ENCODE measurements around the gene VAMP5.

VAMP5 gene

DNA sequence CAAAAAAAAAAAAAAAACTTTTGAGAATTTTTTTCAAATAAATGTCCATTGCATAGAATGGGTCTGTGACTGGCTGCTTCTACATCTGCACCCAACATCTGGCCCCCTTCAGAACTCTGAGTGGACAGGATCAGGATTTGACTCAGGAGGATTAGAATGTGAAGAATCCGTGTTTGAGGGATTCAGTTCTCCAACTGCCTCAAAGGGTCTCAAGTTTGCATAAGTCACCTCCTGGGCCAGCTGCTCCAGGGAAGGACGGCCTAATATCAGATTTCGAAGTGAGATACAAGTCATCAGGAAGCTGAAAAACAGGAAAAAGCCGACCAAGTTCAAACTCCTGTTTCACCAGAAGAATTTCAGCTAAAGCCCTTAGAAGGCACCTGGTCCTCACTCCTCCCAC lies 34.4 kb upstream of the VAMP5 start:
- Histone ChIP-seq H3K36me3 (ENCODE audit: control insufficient read depth, insufficient read depth, low read length) (peaks cover 20% of the 10 kb centered on the region), H3K4me3 (replicated peaks; ENCODE audit: low read depth, low read length) (no peak overlapping the region), H3K27me3 (replicated peaks; ENCODE audit: control insufficient read depth, insufficient read depth, low read length) (no peaks in the 10 kb centered on the region)
- DNase-seq (ENCODE audit: extremely low read depth, insufficient read length) = no peak
- TF ChIP-seq, protein P1, sequence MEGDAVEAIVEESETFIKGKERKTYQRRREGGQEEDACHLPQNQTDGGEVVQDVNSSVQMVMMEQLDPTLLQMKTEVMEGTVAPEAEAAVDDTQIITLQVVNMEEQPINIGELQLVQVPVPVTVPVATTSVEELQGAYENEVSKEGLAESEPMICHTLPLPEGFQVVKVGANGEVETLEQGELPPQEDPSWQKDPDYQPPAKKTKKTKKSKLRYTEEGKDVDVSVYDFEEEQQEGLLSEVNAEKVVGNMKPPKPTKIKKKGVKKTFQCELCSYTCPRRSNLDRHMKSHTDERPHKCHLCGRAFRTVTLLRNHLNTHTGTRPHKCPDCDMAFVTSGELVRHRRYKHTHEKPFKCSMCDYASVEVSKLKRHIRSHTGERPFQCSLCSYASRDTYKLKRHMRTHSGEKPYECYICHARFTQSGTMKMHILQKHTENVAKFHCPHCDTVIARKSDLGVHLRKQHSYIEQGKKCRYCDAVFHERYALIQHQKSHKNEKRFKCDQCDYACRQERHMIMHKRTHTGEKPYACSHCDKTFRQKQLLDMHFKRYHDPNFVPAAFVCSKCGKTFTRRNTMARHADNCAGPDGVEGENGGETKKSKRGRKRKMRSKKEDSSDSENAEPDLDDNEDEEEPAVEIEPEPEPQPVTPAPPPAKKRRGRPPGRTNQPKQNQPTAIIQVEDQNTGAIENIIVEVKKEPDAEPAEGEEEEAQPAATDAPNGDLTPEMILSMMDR (IDR thresholded peaks at IDR 0.05; ENCODE audit: insufficient read depth, low read length, poor library complexity, severe bottlenecking) = no peak

DNA sequence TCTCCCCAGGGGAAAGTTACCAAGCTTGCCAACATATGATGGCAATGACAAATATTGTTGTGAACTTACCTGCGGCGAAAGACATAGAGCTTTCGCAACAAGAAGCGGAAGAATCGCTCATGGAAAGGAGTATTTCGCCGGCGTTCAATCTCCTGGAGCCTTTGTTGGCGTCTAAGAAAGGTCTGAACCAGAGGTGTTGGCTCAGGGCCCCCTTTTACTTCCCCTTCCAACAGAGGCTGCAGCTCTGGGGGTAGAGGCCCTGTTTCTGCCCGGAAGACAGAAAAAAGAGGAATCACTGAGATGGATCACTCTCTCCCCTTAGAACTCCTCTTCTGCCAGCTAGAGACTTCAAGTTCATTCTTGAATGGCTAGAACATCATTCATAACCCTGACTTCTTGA lies 33.7 kb upstream of the VAMP5 start:
- Histone ChIP-seq H3K4me3 (replicated peaks; ENCODE audit: low read depth, low read length) (no peak overlapping the region), H3K27me3 (replicated peaks; ENCODE audit: control insufficient read depth, insufficient read depth, low read length) (no peaks in the 10 kb centered on the region), H3K36me3 (ENCODE audit: control insufficient read depth, insufficient read depth, low read length) (peaks cover 24% of the 10 kb centered on the region)
- no peak for DNase-seq (ENCODE audit: extremely low read depth, insufficient read length)
- TF ChIP-seq, protein P1 (IDR thresholded peaks at IDR 0.05; ENCODE audit: insufficient read depth, low read length, poor library complexity, severe bottlenecking) = no peak

DNA sequence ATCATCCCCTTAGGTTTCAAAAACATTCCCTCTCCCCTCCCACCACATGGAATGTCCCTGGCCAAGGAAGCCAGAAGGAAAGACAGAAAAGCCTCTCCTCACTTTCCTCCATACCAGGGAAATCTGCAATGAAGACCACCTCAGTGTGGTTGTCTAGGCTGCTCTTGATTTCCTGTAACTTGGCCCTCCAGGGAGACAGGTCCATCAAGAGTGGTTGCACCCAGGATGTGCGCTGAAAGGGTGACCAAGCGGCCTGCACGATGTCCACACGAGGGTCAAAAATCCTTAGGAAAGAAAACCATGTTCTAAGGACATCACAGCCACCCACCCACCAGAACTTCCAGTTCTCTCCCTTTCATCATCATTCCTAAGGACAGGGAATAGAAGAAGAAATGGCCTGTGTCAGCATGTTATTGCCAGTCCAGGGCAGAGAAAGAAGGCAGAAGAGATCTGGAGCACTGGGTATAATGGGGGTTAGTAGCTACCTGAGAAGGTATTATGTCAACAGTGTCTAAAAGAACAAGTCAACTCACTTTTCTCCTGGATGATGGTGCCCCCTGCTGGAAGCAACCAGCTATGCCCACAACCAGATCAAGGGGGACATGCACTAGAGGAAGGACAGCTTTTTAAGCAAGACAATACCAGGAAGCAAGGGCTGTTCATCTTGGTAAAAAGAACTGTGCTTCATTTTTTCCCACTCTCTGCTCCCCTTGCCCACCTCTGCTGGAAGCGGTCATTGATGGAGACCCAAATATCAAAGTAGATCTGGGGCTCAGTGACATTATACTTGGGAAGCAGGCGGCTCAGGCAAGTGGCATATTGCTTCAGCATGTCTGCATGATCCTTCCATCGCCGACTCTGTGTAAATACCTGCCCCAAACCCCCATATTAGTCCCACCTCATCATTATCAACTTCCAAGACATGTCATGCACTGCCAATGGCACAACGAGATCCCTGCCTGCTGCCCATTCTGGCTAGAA lies 32.2 kb upstream of the VAMP5 start:
- H3K27me3 ChIP-seq (replicated peaks; ENCODE audit: control insufficient read depth, insufficient read depth, low read length) = no peaks in the 10 kb centered on the region
- H3K36me3 ChIP-seq (ENCODE audit: control insufficient read depth, insufficient read depth, low read length) = peaks cover 22% of the 10 kb centered on the region
- TF ChIP-seq, protein P1 (IDR thresholded peaks at IDR 0.05; ENCODE audit: insufficient read depth, low read length, poor library complexity, severe bottlenecking) = peak; percentile 82
- DNase-seq (ENCODE audit: extremely low read depth, insufficient read length) = peak; percentile 48
- H3K4me3 ChIP-seq (replicated peaks; ENCODE audit: low read depth, low read length) = no peak overlapping the region

DNA sequence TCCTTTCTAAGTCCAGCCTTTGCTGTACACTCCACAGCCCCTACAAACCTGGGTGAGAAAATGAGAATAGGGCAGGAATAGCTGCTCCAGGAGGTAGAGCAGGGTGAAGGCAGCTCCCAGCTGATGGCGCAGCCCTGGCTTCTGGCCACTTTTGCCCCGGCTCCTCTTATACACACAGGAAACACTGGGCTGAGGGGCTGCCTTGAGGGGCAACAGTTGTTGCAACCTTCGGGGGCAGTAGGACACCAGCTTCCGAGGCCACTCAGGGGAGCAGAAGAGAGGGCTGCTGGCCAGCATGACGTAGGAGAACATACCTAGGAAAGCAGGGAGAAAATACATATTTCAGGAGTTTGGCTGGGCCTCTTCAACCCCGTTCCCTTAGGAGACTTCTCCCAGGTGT lies 31.0 kb upstream of the VAMP5 start:
- no peaks in the 10 kb centered on the region for H3K27me3 ChIP-seq (replicated peaks; ENCODE audit: control insufficient read depth, insufficient read depth, low read length)
- TF ChIP-seq, protein P1 (IDR thresholded peaks at IDR 0.05; ENCODE audit: insufficient read depth, low read length, poor library complexity, severe bottlenecking) = no peak
- no peak overlapping the region for H3K4me3 ChIP-seq (replicated peaks; ENCODE audit: low read depth, low read length)
- H3K36me3 ChIP-seq (ENCODE audit: control insufficient read depth, insufficient read depth, low read length) = peaks cover 24% of the 10 kb centered on the region
- DNase-seq (ENCODE audit: extremely low read depth, insufficient read length) = no peak

DNA sequence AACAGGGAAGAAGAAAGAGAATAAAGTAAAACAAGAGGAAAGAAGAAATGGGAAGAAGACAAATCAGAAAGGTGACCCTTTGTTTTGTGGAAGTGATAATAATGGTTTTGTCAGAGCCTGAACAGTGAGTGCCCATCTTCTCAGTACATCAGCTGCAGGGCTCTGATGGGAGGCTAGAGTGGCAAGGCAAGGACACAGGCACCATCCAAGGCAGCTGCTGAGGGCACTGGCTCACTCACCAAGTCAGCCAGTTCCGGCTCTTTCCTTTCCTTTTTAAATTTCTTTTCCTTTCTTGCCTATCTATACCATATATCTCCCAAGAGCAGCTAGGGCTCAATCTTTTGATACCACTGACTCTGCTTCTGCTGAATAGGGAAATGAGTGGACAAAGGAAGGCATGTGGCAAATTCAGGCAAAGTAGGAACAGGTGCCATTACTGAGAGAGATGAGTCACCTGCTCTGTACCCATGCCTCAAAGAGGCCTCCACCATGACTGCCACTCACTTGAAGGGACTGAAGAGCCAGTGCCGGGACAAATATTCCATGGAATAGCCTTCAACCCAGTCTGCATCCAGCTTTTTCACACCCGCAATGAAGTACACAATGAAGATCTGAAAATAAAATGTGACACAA lies 29.1 kb upstream of the VAMP5 start:
- Histone ChIP-seq H3K4me3 (replicated peaks; ENCODE audit: low read depth, low read length) (no peak overlapping the region), H3K27me3 (replicated peaks; ENCODE audit: control insufficient read depth, insufficient read depth, low read length) (no peaks in the 10 kb centered on the region), H3K36me3 (ENCODE audit: control insufficient read depth, insufficient read depth, low read length) (peaks cover 24% of the 10 kb centered on the region)
- DNase-seq (ENCODE audit: extremely low read depth, insufficient read length) = no peak
- TF ChIP-seq, protein P1 (IDR thresholded peaks at IDR 0.05; ENCODE audit: insufficient read depth, low read length, poor library complexity, severe bottlenecking) = no peak
